Jurkat, Clone E6-1 (cell line): ENCODE measurements around the gene UFD1.

Experiments used
- DNase-seq: peaks from one replicate; pipeline ENCODE4 v3.0.0-alpha.2; 2011; ENCODE audit warnings: low read depth, low spot score
- H3K4me3 ChIP-seq: 2 replicates; pipeline ENCODE4 v1.5.1; 2011; ENCODE audit warnings: mild to moderate bottlenecking, low read length, control low read depth, moderate library complexity

Gene UFD1

DNA sequence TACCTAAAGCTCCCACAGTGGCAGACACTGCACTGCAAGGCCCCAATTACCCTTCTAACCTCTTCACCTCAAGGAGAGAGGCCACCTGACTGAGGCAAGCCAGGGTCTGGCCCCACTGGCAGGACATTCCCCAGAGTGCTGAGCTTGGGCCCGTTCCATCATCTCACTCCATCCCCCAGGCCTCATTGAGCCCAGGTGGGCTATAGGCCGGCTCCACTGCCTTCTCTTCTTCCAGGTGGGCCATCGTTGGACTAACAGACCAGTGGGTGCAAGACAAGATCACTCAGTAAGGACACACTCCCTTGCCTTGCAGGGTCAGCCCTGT is 19.8 kb upstream of the UFD1 start:
- DNase-seq, result no peak
- H3K4me3 ChIP-seq, result no peak overlapping the region

DNA sequence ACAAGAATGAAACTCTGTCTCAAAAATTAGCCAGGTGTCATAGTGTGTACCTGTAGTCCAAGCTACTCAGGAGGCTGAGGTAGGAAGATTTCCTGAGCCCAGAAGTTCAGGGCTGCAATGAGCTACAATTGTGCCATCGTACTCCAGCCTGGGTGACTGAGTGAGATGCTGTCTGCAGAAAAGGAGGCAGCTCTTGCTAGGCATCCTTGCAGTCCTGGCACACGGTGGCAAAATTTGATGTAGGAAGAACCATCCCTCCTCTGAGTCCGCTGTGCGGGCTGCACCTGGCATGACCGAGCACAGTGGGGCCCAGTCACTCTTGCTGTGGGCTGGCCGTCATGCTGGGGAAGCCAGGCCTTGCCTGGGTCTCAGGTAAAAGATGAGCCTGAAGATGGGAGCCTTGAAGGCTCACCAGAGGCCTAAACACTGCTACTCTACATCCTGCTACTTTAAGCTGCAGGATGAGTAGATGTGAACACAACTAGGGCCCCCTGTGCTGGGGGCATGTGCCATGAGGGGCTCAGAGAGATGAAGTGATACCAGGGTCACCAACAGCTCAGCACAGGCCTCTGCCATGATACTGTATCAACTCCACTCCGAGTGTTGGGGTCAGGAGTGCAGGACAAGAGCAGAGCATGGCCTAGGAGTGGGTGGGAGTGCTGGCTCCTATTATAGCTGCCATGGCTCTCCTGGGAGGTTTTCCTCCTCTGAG is 19.3 kb upstream of the UFD1 start:
- DNase-seq, result no peak
- no peak overlapping the region for H3K4me3 ChIP-seq

DNA sequence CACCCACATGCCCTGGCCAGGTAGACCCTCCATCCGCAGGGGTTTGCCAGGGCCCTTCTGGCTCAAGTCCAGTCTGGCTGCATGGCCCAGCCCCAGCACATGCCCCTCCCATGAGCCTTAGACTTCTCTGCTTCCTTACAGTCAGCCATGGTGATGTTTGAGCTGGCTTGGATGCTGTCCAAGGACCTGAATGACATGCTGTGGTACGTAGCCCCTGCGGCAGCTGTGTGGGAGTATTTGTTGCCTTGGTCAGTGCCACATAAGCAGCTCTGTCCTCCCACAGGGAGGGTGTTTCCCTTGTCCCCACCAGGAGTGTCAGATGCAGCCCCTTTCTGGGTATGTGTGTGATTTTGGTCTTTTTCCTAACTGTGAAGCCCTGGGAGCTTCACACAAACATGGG is 18.3 kb upstream of the UFD1 start:
- no peak for DNase-seq
- H3K4me3 ChIP-seq, result no peak overlapping the region

DNA sequence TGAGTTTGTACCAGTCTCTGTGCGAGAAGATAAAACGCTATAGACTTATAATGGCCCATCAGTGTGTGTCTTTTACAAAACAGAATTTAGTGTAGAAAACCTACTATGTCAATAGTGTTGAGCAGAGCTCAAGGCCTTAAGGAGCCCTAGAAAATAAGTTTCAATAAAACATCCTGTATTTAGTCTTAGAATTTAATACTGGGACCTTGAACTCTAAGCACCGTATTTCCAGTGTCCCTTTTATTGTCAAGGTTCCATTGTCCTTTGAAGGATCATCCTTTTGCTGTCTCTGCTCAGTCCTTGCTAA is 17.3 kb upstream of the UFD1 start:
- no peak for DNase-seq
- H3K4me3 ChIP-seq, result no peak overlapping the region

DNA sequence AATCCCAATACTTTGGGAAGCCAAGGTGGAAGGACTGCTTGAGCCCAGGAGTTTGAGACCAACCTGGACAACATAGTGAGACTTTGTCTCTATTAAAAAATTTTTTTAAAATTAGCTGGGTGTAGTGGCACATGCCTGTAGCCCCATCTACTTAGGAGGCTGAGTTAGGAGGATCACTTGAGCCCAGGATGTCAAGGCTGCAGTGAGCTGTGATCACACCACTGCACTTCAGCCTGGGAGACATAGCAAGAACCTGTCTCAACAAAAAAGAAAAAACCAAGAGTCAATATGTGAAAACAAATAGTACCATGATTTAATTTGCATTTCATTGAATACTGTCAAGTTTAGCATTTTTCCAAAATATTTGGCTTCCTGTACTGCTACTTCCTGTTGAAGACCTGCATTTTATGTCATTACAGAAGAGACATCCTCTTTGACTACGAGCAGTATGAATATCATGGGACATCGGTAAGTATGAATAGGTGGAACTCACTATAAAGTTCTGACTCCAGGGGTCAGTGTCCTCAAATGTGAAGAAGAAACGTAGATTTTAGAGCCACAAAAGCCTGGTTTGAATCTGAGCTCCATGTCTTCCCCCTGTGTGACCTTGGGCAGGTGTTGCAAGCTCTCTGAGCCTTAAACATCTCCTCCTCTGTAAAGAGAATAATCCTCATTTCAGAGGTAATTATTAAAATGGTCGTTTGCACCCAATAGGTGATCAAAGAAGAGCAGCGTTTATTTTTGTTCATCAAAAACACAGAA is 16.8 kb upstream of the UFD1 start:
- no peak for DNase-seq
- no peak overlapping the region for H3K4me3 ChIP-seq

DNA sequence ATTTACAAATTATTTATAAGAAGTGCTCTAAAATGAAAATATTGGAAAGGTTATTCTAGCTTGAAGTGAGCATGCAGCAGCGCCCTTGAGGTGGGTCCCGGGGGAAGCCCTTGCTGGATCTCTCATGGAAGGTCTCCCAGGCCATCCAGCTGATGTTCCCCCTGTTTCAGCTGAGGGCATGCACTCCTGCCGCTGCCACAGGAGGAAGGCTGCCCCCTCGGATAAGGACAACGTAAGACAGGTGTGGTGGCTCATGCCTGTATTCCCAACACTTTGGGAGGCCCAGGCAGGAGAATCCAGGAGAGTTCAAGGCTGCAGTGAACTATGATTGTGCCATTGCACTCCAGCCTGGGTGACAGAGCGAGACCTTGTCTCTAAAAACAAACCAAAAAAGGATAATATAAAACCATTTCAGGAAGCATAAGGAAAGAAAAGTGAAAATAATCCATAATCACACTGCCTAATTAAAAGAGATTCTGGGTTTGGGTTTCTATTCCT is 15.7 kb upstream of the UFD1 start:
- H3K4me3 ChIP-seq, result no peak overlapping the region
- DNase-seq, result no peak

DNA sequence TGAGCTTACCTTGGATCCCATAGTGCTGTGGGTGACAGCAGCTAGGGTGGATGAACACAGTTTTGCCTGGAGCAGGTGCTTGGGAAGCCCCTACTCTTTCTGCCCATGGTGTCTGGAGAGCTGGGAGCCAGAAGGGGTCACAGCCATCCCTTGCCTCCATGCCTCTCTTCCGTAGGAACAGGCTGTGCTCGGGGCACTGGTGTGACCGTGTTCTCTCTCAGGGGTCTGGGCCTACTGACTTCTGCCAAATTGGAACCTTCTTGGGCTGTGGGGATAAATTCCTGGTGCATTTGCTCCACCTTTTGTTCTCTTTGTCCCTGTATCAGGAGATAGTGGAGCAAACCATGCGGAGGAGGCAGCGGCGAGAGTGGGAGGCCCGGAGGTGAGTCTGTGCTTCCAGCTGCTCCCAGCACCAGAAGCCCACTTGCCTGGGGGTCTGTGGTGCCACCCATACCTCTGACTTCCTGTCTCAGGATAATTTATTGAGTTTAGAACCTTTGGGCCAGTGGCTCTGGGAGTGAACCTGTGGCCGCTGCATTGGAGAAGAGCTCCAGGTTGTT is 15.1 kb upstream of the UFD1 start:
- DNase-seq, result no peak
- H3K4me3 ChIP-seq, result no peak overlapping the region

DNA sequence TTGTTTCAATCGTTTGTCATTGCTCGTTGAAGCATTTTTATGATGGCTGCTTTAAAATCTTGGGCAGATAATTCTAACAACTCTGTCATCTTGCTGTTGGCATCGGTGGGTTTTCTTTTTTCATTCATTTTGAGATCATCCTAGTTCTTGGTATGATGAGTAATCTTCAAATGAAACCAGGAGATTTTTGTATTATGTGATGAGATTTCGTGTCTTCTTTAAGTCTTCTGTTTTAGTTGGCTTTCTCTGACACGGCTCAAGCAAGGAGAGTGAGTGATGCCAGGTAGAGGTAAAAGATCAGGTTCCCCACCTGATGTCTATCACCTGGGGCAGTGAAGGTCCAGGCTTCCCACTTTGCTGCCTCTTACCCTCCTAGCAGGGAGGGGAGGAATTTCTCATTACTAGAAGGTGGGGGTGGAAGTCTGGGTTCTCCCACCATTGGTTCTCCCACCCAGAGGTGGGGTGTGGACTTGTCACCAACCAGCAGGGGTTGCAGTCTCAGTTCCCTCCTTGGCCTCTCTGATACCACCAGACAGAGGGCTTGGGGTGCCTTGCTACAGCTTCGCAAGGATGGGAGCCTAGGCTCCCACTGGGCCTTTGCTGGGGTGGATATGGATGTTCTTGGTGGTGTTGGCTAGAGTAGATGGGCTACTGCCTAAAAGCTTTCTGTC is 13.6 kb upstream of the UFD1 start:
- DNase-seq, result no peak

DNA sequence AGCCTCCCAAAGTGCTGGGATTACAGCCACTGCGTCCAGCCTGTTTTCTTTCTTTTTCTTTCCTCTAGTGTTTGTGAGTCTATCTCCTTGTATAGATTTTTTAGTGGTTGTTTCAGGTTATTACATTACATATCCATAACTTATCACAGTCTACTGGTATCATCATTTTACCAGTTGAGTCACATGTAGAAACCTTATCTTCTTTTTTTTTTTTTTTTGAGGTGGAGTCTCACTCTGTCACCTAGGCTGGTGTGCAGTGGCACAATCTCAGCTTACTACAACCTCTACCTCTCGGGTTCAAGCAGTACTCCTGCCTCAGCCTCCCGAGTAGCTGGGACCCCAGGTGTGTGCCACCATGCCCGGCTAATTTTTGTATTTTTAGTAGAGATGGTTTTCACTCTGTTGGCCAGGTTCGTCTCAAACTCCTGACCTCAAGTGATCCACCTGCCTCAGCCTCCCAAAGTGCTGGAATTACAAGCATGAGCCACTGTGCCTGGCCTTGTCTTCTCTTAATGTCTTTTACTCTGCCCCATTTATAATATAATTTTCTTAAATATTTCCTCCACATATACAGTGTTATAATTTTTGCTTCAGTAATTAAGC is 11.7 kb upstream of the UFD1 start:
- H3K4me3 ChIP-seq, result no peak overlapping the region
- DNase-seq, result no peak

More for the DNA sequence above, 13.6 kb upstream of the UFD1 start:
- no peak overlapping the region for H3K4me3 ChIP-seq

DNA sequence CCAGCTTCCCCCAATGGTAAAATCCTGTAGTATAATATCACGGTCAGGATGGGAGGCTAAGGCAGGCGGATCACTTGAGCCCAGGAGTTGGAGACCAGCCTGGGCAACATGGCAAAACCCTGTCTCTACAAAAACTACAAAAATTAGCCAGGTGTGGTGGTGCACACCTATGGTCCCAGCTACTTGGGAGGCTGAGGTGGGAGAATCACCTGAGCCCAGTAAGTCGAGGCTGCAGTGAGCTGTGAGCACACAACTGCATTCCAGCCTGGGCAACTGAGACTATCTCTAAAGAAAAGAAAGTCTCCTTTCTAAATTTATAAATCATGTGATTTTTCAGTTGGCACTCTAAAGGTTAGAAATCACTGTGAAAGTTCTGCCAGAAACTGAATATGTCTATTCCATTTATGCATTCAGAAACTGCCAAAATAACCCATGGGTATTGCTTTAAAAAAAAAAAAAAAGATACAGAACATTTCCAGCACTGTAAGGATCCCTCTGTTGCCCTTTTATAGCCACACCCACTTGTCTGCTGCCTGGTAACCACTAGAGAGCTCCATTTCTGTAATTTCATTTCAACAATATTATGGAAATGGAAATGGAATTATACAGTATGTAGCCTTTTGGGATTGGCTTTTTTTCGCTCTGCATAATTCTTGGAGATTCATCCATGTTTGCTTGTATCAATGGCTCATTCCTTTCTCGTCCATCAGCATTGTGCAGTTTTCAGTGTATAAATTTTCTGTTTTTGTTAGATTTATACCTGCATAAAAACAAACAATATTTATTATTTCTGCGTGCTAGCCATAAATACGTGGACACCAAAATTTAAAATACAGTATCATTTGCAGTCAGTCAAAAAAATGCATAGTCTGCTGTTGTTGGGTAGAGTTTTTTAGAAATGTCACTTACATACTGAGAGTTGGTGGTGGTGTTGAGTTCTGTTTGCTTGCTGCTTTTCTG is 10.2 kb upstream of the UFD1 start:
- H3K4me3 ChIP-seq, result no peak overlapping the region
- no peak for DNase-seq

DNA sequence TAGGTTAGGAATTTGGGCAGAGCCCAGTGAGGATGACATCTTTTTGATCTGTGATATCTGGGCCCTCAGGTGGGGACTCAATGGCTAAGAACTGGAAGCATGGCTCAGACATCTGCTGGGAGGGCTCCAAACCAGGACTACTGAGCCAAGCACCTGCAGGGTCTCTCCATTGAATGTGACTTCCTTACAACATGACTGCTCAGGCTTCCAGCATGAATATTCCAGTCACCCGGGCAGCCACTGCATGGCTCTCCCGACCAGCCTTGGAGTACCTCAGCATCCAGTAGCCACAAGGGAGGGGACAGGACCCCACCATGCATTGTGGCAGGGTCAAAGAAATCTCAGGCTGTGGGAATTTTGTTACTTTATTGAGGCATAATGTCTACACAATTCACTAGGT is 9.3 kb upstream of the UFD1 start:
- no peak overlapping the region for H3K4me3 ChIP-seq
- no peak for DNase-seq

DNA sequence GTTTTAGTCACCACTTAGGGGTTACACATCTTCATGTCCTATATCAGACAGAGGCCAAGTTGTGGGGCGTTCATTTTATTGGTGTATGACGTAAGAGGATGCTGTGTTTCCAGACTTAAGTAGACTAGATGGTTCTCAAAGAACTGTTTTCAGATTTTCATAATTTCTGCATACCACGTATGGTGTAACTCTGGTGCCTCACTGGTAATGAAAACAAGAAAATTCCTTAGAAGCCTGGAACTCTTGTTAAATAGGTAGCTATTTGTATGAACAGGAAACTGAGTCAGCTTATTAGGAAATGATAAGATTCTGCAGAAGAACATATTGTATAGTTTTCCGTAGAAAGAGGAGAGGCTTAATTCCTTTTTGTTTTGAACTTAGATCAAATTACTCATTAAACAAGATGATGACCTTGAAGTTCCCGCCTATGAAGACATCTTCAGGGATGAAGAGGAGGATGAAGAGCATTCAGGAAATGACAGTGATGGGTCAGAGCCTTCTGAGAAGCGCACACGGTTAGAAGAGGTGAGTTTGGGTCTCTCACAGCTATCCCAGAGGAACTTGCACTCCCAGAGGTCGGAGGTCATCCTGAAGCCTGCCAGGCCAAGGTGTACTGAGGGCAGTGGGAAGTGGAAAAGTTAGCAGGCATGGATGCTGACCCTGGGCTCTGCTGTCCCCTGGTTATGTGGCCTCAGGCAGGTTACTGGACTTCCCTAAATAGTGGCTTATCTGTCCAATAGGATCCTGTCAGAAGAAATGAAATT is 4.7 kb upstream of the UFD1 start:
- no peak for DNase-seq

DNA sequence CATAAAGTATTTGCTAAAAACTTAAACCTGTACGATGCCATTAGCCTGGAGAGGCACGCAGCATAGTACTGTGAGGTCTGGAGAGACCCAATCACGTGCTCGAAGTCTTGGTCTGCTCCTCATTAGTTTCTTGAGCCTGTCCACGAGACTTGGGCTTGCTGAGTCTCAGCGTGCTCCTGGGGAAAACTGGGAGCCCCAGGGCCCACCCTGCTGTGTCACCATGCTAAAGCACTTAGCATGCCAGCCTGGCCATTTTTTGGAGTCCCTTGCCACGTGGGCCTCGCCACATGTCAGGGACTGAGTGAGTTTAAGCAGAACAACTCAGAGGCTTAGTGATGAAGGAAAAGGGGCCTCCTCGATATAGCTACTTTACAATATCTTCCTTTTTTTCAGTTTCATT is 3.3 kb upstream of the UFD1 start:
- no peak overlapping the region for H3K4me3 ChIP-seq
- no peak for DNase-seq

More for the DNA sequence above, 4.7 kb upstream of the UFD1 start:
- no peak overlapping the region for H3K4me3 ChIP-seq

DNA sequence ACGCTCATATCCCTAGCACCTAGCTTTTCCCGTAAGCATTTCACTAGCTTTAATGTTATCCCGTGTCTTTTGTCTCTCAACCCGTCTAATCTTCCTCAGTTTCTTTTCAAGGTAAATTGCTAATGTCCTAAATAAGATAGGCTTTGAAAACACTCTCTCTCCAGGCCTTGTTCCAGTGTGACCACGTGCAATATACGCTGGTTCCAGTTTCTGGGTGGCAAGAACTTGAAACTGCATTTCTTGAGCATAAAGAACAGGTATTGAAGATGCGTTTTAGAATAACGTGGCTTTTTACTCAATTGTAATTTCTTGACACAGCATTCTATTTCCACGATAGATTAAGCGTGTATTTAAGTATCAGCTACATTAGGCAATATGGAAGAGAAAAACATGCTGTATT is 1.8 kb upstream of the UFD1 start:
- peak overlapping the region; percentile 93 for H3K4me3 ChIP-seq
- no peak for DNase-seq

DNA sequence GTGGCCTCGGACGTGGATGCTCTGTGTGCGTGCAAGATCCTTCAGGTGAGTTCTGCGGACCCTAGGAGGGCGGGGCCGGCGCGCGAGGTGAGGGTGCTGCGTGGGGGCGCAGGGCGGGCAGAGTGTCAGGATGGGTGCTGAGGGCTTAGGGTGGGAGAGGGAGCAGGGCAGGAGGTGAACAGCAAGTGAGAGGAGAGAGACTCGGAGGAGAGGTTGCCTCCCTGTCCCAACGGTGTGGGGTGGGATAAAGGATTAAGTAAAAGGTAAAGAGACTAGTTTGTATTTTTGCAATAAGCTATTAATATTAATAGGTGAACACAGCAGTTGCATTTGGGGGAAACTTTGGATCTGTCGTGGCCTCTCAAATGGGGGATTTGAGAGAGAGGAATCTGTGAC is 1.2 kb upstream of the UFD1 start:
- H3K4me3 ChIP-seq, result peak overlapping the region; percentile 93

DNA sequence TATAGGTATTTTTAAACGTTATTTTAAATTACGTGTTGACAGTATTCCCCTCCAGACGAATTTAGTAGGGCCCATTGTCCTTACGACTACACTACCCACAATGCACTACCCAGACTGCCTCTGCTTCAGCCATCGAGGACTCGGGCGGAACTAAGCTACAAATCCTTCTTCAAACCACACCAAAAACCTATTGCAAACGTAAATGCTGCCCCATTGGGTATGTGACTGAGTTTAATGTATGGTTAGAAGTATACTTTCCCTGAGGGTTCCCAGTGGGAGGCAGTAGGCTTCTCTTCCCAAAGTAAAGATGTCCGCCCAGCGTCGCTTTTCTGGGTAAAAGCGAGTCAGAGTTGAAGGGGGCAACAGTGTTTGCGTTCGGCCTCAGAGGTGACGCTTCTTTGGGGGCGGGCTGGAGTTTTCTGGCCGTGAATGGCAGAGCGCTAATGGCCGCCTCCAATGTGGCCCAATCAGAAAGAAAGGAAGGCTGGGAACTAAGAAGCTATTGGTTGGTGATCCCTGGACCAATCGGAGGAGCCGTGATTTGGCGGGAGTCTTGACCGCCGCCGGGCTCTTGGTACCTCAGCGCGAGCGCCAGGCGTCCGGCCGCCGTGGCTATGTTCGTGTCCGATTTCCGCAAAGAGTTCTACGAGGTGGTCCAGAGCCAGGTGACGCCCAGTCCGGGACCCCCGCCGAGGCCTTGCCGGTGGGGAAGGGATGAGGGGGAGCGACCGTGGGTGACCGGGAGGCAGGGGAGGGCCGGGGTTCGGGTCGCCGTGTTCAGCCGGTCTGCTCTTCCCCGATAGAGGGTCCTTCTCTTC is 571 bp upstream of the UFD1 start, which contains the start of gene CDC45:
TSS of gene CDC45 (plus strand) at position 566 of the 818 bp plus-strand sequence. CDS start at position 615, 49 bp downstream.
- H3K4me3 ChIP-seq, result peak within 1 kb of the TSS; percentile 93
- DNase-seq, result peak; percentile 97

More for the DNA sequence above, 1.2 kb upstream of the UFD1 start:
- no peak for DNase-seq
